GM18951 (cell line): ENCODE data around the gene MAD1L1.

Experiments used
- POLR2A ChIP-seq: IDR thresholded peaks from 4 replicates; pipeline ENCODE4 v1.6.1; 2011; ENCODE audit warnings: mild to moderate bottlenecking; ENCODE audit not compliant: insufficient read length, insufficient read depth; ENCODE audit errors: extremely low read depth
- in situ Hi-C: fragments of 300-500 bp; cut with MboI; formaldehyde crosslinking; loops from one replicate; pipeline ENCODE4 v1.12.0; 2022; ENCODE audit warnings: low sequenced_read_pairs, mixed read lengths, inconsistent platforms; ENCODE audit not compliant: unreplicated experiment

The MAD1L1 gene

GRCh38 chr7:2228921-2229320, 3.8 kb downstream of the MAD1L1 start:
- in situ Hi-C loops, result no loop called here
- TF ChIP-seq POLR2A, result no peak

GRCh38 chr7:2227699-2228098, 5.0 kb downstream of the MAD1L1 start:
- in situ Hi-C loops, result no loop called here
- TF ChIP-seq POLR2A, result no peak

- no peak for TF ChIP-seq POLR2A
These were observed 6.9 kb downstream of the MAD1L1 start for GRCh38 chr7:2225830-2226229.

GRCh38 chr7:2225336-2225735, 7.4 kb downstream of the MAD1L1 start:
- in situ Hi-C loops, result no loop called here
- TF ChIP-seq POLR2A, result no peak

More at GRCh38 chr7:2225830-2226229, 6.9 kb downstream of the MAD1L1 start:
- in situ Hi-C loops, result no loop called here

GRCh38 chr7:2224934-2225333, 7.8 kb downstream of the MAD1L1 start:
- in situ Hi-C loops, result no loop called here
- TF ChIP-seq POLR2A, result no peak

- no peak for TF ChIP-seq POLR2A
- in situ Hi-C loops, result no loop called here
These were observed 8.2 kb downstream of the MAD1L1 start for GRCh38 chr7:2224491-2224928.

GRCh38 chr7:2223321-2223720, 9.4 kb downstream of the MAD1L1 start:
- in situ Hi-C loops, result no loop called here
- no peak for TF ChIP-seq POLR2A

GRCh38 chr7:2222516-2222915, 10.2 kb downstream of the MAD1L1 start:
- no peak for TF ChIP-seq POLR2A
- in situ Hi-C loops, result no loop called here

GRCh38 chr7:2220954-2221353, 11.8 kb downstream of the MAD1L1 start:
- TF ChIP-seq POLR2A, result no peak
- in situ Hi-C loops, result no loop called here

- in situ Hi-C loops, result no loop called here
- no peak for TF ChIP-seq POLR2A
These were observed 12.2 kb downstream of the MAD1L1 start for GRCh38 chr7:2220506-2220905.

GRCh38 chr7:2220030-2220429, 12.7 kb downstream of the MAD1L1 start:
- TF ChIP-seq POLR2A, result no peak
- in situ Hi-C loops, result no loop called here

GRCh38 chr7:2219606-2220005, 13.1 kb downstream of the MAD1L1 start:
- no peak for TF ChIP-seq POLR2A
- in situ Hi-C loops, result no loop called here

- TF ChIP-seq POLR2A, result no peak
- in situ Hi-C loops, result no loop called here
These were observed 13.6 kb downstream of the MAD1L1 start for GRCh38 chr7:2219136-2219535.

GRCh38 chr7:2218444-2218785, 14.3 kb downstream of the MAD1L1 start:
- TF ChIP-seq POLR2A, result no peak
- in situ Hi-C loops, result no loop called here
